IPS-18a (cell line): ENCODE measurements around the gene WASF1.
"Not testable (repeated sequence)": the region's sequence is repeated elsewhere in the genome, so short reads cannot be mapped to it uniquely, and the experiment has no call there.

ENCODE experiments used
- H3K27ac ChIP-seq: one replicate; pipeline ENCODE4 v1.5.1; 2013; ENCODE audit warnings: low read length
- H3K27me3 ChIP-seq: one replicate; pipeline ENCODE4 v1.6.1; 2013; ENCODE audit warnings: mild to moderate bottlenecking, low read length; ENCODE audit not compliant: control insufficient read depth, insufficient read depth
- H3K36me3 ChIP-seq: one replicate; pipeline ENCODE4 v1.6.1; 2013; ENCODE audit warnings: low read depth, low read length; ENCODE audit not compliant: control insufficient read depth
- H3K4me1 ChIP-seq: one replicate; pipeline ENCODE4 v1.6.1; 2013; ENCODE audit warnings: low read depth, low read length; ENCODE audit not compliant: control insufficient read depth
- H3K4me3 ChIP-seq: one replicate; pipeline ENCODE4 v1.5.1; 2013; ENCODE audit warnings: low read length
- H3K9ac ChIP-seq: one replicate; pipeline ENCODE4 v1.6.1; 2013; ENCODE audit warnings: mild to moderate bottlenecking, low read length, moderate library complexity
- H3K9me3 ChIP-seq: one replicate; pipeline ENCODE4 v1.6.1; 2013; ENCODE audit warnings: low read depth, low read length; ENCODE audit not compliant: control insufficient read depth

The WASF1 gene

GRCh38 chr6:110083875-110084585 lies 95.4 kb downstream of the WASF1 start:
- H3K27me3 ChIP-seq: no peaks in the 10 kb centered on the region
- H3K4me3 ChIP-seq: no peak overlapping the region
- H3K9me3 ChIP-seq: no peaks in the 10 kb centered on the region
- no peak overlapping the region for H3K9ac ChIP-seq
- no peak overlapping the region for H3K27ac ChIP-seq
- no peaks in the 10 kb centered on the region for H3K4me1 ChIP-seq
- H3K36me3 ChIP-seq: no peaks in the 10 kb centered on the region

- Histone ChIP-seq H3K4me3 (no peak overlapping the region), H3K9ac (no peak overlapping the region), H3K4me1 (no peaks in the 10 kb centered on the region), H3K36me3 (no peaks in the 10 kb centered on the region), H3K27me3 (no peaks in the 10 kb centered on the region), H3K9me3 (no peaks in the 10 kb centered on the region), H3K27ac (no peak overlapping the region)
These were observed 104.1 kb downstream of the WASF1 start for GRCh38 chr6:110075406-110075805.

- not testable (repeated sequence) for H3K36me3 ChIP-seq, H3K4me3 ChIP-seq, H3K9me3 ChIP-seq, H3K27ac ChIP-seq, H3K4me1 ChIP-seq, H3K9ac ChIP-seq, H3K27me3 ChIP-seq
These were observed 106.0 kb downstream of the WASF1 start for GRCh38 chr6:110073474-110073873.

GRCh38 chr6:110068592-110068967 lies 110.9 kb downstream of the WASF1 start:
- no peak overlapping the region for H3K27ac ChIP-seq
- H3K4me3 ChIP-seq: no peak overlapping the region
- no peaks in the 10 kb centered on the region for H3K9me3 ChIP-seq
- no peaks in the 10 kb centered on the region for H3K36me3 ChIP-seq
- H3K27me3 ChIP-seq: no peaks in the 10 kb centered on the region
- no peak overlapping the region for H3K9ac ChIP-seq
- peaks cover 2% of the 10 kb centered on the region for H3K4me1 ChIP-seq

GRCh38 chr6:110067837-110068591 lies 111.5 kb downstream of the WASF1 start:
- Histone ChIP-seq H3K27me3 (no peaks in the 10 kb centered on the region), H3K4me3 (no peak overlapping the region), H3K27ac (no peak overlapping the region), H3K9me3 (no peaks in the 10 kb centered on the region), H3K36me3 (no peaks in the 10 kb centered on the region), H3K9ac (no peak overlapping the region), H3K4me1 (peaks cover 3% of the 10 kb centered on the region)

GRCh38 chr6:110064744-110065524 lies 114.5 kb downstream of the WASF1 start:
- Histone ChIP-seq H3K9ac (no peak overlapping the region), H3K9me3 (no peaks in the 10 kb centered on the region), H3K4me1 (peaks cover 3% of the 10 kb centered on the region), H3K36me3 (no peaks in the 10 kb centered on the region), H3K4me3 (no peak overlapping the region), H3K27me3 (no peaks in the 10 kb centered on the region), H3K27ac (no peak overlapping the region)

- Histone ChIP-seq H3K36me3 (no peaks in the 10 kb centered on the region), H3K9me3 (no peaks in the 10 kb centered on the region), H3K9ac (no peak overlapping the region)
These were observed 115.7 kb downstream of the WASF1 start for GRCh38 chr6:110063594-110064263.

GRCh38 chr6:110055387-110055735 lies 124.1 kb downstream of the WASF1 start:
- H3K36me3 ChIP-seq: no peaks in the 10 kb centered on the region
- H3K27ac ChIP-seq: no peak overlapping the region
- H3K4me3 ChIP-seq: no peak overlapping the region
- H3K4me1 ChIP-seq: no peaks in the 10 kb centered on the region
- no peaks in the 10 kb centered on the region for H3K27me3 ChIP-seq
- H3K9ac ChIP-seq: no peak overlapping the region
- no peaks in the 10 kb centered on the region for H3K9me3 ChIP-seq

More at GRCh38 chr6:110063594-110064263, 115.7 kb downstream of the WASF1 start:
- no peak overlapping the region for H3K4me3 ChIP-seq
- H3K27ac ChIP-seq: no peak overlapping the region
- H3K27me3 ChIP-seq: no peaks in the 10 kb centered on the region
- peaks cover 3% of the 10 kb centered on the region for H3K4me1 ChIP-seq

- no peaks in the 10 kb centered on the region for H3K4me1 ChIP-seq
- H3K9ac ChIP-seq: no peak overlapping the region
- no peaks in the 10 kb centered on the region for H3K9me3 ChIP-seq
- H3K4me3 ChIP-seq: no peak overlapping the region
- H3K27me3 ChIP-seq: no peaks in the 10 kb centered on the region
- H3K36me3 ChIP-seq: no peaks in the 10 kb centered on the region
- H3K27ac ChIP-seq: no peak overlapping the region
These were observed 124.6 kb downstream of the WASF1 start for GRCh38 chr6:110054664-110055386.

- Histone ChIP-seq H3K9me3 (no peaks in the 10 kb centered on the region), H3K27ac (no peak overlapping the region), H3K4me1 (no peaks in the 10 kb centered on the region), H3K9ac (no peak overlapping the region), H3K4me3 (no peak overlapping the region), H3K27me3 (no peaks in the 10 kb centered on the region), H3K36me3 (no peaks in the 10 kb centered on the region)
These were observed 125.9 kb downstream of the WASF1 start for GRCh38 chr6:110053395-110054240.
